ENCODE measurements around the gene TMEM121B. TPM values are rescaled to one million over a fixed set of nuclear protein-coding genes. Genes with fewer than 3 reads are reported as not detected.

The TMEM121B gene
- 0.07 and 0.20 TPM in 2 replicates for total RNA-seq

GRCh38 chr22:17121233-17122195, at the start of gene TMEM121B:
TSS of gene TMEM121B (minus strand) at chr22:17121360. CDS start at chr22:17121127, 233 bp downstream.

GRCh38 chr22:17158568-17159503, 37.7 kb upstream of the TMEM121B start, which contains the start of gene HDHD5:
TSS of gene HDHD5 (minus strand) at chr22:17159277. CDS start at chr22:17159251, 26 bp downstream.

GRCh38 chr22:17084554-17085276, 36.4 kb downstream of the TMEM121B start, which contains the start of gene IL17RA:
TSS of gene IL17RA (plus strand) at chr22:17085000. CDS start at chr22:17085092, 92 bp downstream.

Other genes with a start within 250 kb of the TMEM121B start
- not detected in 2 replicates for gene GAB4, start 113.1 kb downstream of the TMEM121B start, total RNA-seq
- 6.3 and 8.0 TPM in 2 replicates for gene IL17RA, start 36.4 kb downstream of the TMEM121B start, total RNA-seq
- 27.9 and 33.3 TPM in 2 replicates for gene HDHD5, start 37.9 kb upstream of the TMEM121B start, total RNA-seq
- 0.20 and 0.56 TPM in 2 replicates for gene ADA2, start 98.1 kb upstream of the TMEM121B start, total RNA-seq
- gene CECR2, start 248.1 kb upstream of the TMEM121B start, total RNA-seq, result 0.03 TPM in 1 of 2 replicates, not detected in the other

Measured in smooth muscle cell of the pulmonary artery (primary cell).